ENCODE results near the gene FGD3.

FGD3 gene

DNA sequence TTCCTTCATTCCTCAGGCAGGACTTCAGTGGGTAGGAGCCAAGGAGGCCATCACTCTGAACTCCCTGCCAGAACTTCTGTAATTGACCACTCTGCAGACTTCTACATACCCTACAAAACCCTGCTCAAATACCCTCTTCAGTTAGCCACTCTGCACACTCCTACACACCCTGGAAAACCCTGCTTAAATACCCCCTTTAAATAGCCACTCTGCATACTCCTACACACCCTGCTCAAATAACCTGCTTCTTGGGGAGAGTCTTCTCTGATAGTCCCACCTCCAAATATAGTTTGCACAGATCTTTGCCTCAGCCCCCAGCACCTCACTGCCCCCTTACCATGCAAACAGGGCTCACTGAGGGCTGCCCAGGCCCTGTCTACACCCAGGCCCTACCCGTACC, 130.0 kb downstream of the FGD3 start:
- DNase-seq (ENCODE audit: low spot score): no peak

GRCh38 chr9:93077811-93078210, 130.5 kb downstream of the FGD3 start:
- no peak for DNase-seq (ENCODE audit: low spot score)

GRCh38 chr9:93079371-93079770, 132.0 kb downstream of the FGD3 start:
- DNase-seq (ENCODE audit: low spot score): no peak

DNA sequence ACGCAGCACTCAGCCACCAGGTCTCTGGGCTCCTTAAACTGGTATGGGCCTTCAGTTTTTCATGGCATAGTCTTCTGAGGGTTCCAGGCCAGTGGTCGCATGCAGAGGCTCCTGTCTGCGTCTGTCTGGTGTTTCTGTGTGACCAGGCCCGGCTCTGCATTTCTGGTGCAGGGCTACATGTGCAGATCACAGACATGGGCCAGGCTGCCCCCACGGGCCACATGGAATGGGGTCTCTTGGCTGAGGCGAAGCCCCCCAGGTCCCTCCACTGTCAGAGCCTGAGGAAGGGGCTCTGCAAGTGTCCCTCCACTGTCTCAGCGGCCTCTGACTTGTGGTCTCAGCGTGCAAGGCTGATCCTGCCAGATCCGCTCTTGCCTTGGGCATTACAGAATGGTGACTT, 133.1 kb downstream of the FGD3 start:
- DNase-seq (ENCODE audit: low spot score): no peak

GRCh38 chr9:93081081-93081529, 133.8 kb downstream of the FGD3 start:
- DNase-seq (ENCODE audit: low spot score): no peak

DNA sequence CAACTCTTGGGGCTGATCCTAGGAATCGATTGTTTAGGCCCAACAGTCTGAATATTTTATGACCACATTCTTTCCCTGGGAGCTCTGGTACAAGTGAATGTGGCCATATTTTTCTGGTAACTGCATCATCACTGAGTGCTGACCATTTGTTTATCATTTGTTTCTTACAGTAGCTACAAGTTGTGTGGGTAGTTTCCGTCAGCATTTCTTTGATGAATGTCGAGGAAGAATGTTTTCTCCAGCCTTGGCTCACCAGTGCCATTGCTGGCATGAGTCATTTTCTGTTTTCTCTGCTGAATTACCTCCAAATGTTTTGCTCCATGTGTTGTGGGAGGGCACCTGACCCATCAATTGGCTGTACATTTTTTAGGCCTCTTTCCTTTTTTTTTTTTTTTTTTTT, 134.6 kb downstream of the FGD3 start:
- DNase-seq (ENCODE audit: low spot score): no peak

DNA sequence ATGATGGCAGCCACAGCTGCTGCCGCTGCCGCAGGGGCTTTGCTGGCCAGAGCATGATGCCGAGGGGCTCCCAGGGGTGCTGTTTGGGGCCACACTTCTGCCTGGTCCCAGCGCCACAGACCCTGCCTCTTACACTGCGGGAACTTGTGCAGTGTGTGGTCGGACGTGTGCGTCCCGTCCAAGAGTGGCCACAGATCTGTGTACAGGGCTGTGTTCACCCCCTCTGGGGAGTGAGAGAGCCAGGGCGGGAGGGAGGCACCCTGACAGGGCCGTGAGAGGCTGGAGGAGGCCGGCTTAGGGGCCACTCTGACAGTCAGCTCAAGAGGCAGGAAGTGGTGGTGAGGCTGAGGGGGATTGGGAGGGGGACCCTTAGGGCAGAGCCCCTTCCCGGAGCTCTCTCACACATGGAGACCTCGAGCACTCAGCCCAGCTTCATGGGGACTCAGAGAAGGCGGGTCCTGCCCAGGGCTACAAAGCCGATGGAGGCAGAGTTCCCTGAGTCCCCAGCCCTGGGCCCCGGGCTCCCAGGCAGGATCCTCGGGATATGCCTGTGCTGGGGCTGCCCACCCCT, 135.6 kb downstream of the FGD3 start:
- no peak for DNase-seq (ENCODE audit: low spot score)

GRCh38 chr9:93083592-93084470, 136.5 kb downstream of the FGD3 start:
- DNase-seq (ENCODE audit: low spot score): no peak

DNA sequence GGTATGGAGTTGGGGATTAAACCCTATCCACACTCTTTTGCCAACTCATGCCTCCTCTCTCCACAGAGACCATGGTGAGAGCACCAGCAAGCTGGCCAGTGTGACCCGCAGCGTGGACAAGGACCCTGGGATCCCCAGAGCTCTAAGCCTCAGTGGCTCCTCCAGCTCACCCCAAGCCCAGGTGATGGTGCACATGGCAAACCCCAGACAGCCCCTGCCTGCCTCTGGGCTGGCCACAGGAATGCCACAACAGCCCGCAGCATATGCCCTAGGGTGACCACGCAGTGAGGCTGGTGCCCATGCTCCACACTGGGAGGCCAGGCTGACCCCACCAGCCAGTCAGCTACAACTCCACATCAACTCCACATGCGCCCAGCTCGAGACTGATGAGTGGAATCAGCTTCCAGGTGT, 137.2 kb downstream of the FGD3 start:
- no peak for DNase-seq (ENCODE audit: low spot score)

GRCh38 chr9:93085676-93086075, 138.4 kb downstream of the FGD3 start:
- DNase-seq (ENCODE audit: low spot score): no peak

Measured in globus pallidus (tissue), 1 donor.